AG09309 (cell line): ENCODE measurements around the gene CDS2.
A peak's percentile ranks its signal among the peaks of the same experiment; 100 is the strongest.

Experiments
- DNase-seq: peaks from one replicate; pipeline ENCODE4 v3.0.0-alpha.2; 2010; ENCODE audit warnings: low read depth
- H3K4me3 ChIP-seq: 2 replicates; pipeline ENCODE4 v1.5.1; 2011; ENCODE audit warnings: mild to moderate bottlenecking, low read depth, low read length, moderate library complexity; ENCODE audit not compliant: control insufficient read depth
- TF ChIP-seq, protein P1 (sequence below): IDR thresholded peaks from 2 replicates; pipeline ENCODE4 v1.5.1; 2011; ENCODE audit warnings: mild to moderate bottlenecking, low read depth, low read length, inconsistent platforms; ENCODE audit not compliant: insufficient read depth, control insufficient read depth; ENCODE audit errors: missing control alignments

Gene CDS2

DNA sequence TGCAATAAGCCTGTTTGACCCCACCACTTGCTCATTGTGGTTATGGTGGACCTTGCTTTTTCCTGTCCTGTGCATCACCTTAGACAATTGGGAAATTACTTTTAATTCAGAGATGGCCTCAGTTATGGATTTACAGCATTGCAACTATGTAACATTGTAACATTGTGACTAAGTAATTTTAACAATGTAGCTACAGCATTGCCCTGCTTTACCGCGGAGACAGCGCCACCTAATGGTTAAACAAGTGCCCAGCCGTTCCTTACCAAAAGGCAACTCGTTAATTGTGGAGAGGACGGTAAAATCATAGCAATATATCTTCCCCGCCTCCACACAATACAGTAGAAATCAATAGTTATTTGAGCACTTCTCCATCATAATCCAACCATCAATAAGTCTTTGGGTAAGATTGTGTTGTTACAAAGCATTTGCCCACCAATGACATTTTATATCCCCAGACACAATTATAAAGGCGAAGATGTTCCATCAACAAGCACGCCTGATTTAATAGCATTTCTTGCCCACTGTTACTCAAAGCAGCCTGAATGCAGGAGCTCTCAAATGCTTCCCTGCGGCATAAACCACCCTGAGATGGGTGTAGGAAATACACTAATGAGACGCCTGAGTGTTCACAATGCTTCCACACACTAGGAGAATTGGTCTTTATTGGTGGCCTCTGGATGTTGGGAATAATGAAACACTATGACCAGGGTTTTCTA, 96.3 kb downstream of the CDS2 start:
- DNase-seq, result peak; percentile 21
- TF ChIP-seq, protein P1, sequence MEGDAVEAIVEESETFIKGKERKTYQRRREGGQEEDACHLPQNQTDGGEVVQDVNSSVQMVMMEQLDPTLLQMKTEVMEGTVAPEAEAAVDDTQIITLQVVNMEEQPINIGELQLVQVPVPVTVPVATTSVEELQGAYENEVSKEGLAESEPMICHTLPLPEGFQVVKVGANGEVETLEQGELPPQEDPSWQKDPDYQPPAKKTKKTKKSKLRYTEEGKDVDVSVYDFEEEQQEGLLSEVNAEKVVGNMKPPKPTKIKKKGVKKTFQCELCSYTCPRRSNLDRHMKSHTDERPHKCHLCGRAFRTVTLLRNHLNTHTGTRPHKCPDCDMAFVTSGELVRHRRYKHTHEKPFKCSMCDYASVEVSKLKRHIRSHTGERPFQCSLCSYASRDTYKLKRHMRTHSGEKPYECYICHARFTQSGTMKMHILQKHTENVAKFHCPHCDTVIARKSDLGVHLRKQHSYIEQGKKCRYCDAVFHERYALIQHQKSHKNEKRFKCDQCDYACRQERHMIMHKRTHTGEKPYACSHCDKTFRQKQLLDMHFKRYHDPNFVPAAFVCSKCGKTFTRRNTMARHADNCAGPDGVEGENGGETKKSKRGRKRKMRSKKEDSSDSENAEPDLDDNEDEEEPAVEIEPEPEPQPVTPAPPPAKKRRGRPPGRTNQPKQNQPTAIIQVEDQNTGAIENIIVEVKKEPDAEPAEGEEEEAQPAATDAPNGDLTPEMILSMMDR, result peak; percentile 95
- H3K4me3 ChIP-seq, result no peak overlapping the region

DNA sequence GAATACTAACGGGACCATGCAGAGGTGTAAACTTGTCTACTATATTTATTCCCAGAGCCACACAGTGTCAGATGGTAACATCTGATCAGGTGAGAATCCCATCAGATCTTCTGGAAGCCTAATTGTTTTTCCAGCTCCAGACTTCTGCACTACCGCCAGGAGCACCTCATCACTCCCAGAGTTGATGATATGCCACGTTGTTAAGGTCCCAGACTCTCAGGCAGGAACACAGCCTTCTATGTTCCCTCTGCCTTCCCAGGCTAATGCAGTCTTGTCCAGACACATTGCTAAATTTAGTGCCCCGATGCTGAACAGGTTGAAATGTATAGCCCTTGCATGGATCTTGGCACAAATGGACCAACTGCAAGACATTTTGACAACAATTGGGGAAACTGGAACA, 103.7 kb downstream of the CDS2 start:
- no peak for DNase-seq
- TF ChIP-seq, protein P1, result no peak
- H3K4me3 ChIP-seq, result no peak overlapping the region

DNA sequence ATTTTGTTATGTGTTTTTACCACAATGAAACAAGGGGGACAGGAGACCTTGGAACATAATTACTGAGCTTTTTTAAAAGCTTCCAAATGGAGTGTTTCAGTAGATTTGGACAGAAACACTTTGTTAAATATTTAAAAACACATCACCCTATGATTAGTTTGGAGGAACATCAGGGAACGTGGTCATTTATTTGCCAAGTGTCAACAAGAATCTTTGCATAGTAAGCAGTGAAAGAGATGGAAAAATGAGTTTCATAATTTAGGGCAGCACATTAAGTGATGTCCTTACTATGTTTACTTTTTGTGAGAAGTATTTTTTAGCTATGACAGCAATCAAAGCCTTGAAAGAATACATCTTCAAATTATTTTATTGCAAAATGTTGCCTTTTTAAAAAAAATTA, 107.3 kb downstream of the CDS2 start:
- TF ChIP-seq, protein P1, result no peak

DNA sequence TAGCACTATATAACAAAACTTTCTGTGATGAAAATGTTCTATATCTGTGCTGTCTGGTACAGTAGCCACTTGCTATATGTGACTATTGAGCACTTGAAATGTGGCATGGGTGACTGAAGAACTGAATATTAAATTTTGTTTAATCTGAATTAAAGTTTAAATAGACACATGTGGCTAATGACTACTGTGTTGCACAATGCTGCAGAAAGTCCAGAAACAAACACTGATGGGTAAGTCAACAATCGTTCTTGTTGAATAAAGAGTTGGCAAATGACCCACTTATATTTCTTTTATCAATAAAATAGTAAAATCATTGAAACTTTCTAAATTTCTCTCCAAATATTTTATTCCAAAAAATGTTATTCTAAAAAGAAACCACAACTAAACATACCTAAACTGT, 108.2 kb downstream of the CDS2 start:
- H3K4me3 ChIP-seq, result no peak overlapping the region
- TF ChIP-seq, protein P1, result no peak
- DNase-seq, result no peak

More for the DNA sequence above, 107.3 kb downstream of the CDS2 start:
- no peak for DNase-seq
- H3K4me3 ChIP-seq, result no peak overlapping the region
